Posterior vena cava (tissue), 2 donors: Measurements from ENCODE around the gene MBD4. TPM values are rescaled to one million over a fixed set of nuclear protein-coding genes. Genes with fewer than 3 reads are reported as not detected.
"Not testable (repeated sequence)": the region's sequence is repeated elsewhere in the genome, so short reads cannot be mapped to it uniquely, and the experiment has no call there.

Source experiments
- DNase-seq: peaks from one replicate; pipeline ENCODE4 v3.0.0-alpha.2; 2020; ENCODE audit warnings: low spot score
- intact Hi-C, 2 donors: fragments of 100-400 bp; cut with DNase I; formaldehyde crosslinking; loops; one replicate each; pipeline versions ENCODE4 v1.14.1 to v1.14.2; 2022 to 2023
- total RNA-seq, 2 donors: library from RNA; stranded (reverse); fragmentation: NEBNext Ultra II Directional; extraction: Animal tissue kit (Norgen Biotek cat#: 25700); gene quantifications; one replicate each; pipeline ENCODE4 v1.2.1, GENCODE V29; 2021
- donor health status: DM: yes; HTN: yes; CAD: no.
- donor health status: DM: yes; HTN: yes; CAD: no.

MBD4 gene
- total RNA-seq, 2 donors from 2014 or later = 23.1 to 24.9 TPM

DNA sequence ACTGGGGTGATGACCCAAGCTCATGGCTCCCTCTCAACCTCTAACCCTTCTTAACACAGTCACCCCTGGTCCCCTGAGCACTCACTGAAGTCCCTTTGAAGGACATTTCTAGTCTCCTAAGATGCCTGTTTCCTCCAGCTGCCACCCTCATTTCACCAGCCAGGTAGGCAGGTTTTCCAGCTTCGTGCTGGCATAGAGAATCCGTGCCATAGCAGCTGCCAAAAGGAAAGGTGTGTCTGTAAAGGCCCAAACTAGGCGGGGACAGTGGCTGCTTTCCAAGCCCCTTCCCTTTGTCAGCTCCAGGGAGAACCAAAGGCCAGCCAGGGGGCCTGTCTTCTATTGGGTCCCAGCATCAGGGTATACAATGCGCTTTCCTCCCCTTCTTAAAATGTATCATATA, 48.2 kb downstream of the MBD4 start:
- DNase-seq, intact Hi-C loops: not testable (repeated sequence)

DNA sequence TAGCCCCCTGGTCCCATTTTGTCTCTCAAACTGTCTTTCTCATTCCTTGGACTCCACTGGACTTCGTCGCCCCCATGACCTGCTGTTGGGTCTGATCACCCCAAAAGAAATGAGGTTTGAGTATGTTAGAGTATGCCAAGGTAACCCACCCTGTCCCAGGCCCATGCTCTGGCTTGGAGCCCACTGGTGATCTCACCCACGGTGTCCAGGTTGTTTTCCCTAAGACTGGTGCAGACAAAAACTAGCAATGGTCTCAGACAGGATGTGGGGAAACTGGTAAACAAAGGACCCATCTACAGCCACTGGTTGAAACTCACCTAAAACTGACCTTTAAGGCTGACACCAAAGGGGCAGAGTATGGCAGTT, 50.2 kb downstream of the MBD4 start:
- intact Hi-C loops = no loop called here
- no peak for DNase-seq

DNA sequence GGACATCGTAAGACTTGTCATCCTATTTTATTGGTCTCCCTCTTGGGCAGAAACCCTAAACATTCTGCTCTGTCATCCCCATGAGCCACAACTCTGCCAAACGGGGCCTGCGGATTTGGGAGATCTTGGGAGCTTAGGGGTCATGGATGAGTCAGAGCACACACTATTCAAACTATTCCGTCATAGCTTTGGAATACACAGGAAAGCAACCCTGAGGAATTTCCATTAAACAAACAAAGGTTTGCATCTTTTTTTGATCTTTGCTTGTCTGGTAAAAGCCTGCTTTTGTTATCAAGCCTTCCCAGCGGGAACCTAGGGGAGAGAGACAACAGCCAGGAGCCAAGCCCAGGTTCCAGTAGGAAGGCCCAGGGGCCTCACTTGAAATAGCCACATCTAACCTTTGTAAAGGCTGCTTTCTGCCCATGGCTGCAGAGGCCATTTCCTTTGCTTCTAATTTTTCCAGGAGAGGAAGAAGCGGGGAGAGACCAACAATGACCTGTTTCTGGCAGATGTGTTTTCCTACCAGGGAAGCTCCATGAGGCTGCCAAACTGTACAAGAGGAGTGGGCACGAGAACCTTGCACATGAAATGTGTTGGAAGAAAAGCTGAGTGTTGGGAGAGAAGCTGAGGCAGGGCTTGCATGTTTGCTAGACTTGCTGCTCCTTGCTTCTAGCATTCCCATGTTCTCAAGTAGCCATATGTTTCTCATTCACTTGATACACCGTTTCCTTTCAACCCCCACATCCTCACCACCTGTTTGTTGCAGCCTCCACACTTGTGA, 50.8 kb downstream of the MBD4 start:
- intact Hi-C loops, DNase-seq: not testable (repeated sequence)

DNA sequence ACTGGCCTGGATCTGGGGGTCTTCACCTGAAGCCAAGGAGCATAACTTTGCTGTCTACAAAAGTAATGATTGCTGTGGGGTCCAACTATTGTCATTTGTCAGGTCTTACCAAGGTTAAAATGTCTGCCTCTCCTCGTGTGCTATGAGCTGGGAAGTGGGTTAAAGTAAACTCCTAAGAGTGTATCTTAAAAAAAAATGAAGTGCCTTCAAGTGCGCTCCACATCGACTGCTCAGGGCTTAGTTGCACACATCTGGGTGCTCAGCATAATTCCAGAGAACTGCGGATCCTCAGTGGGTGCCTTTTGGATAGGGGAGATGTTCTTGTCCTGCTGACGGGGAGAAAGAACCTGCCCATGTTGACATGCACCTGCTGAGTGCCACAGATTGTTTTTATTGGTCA, 52.3 kb downstream of the MBD4 start:
- DNase-seq = no peak
- intact Hi-C loops = no loop called here

DNA sequence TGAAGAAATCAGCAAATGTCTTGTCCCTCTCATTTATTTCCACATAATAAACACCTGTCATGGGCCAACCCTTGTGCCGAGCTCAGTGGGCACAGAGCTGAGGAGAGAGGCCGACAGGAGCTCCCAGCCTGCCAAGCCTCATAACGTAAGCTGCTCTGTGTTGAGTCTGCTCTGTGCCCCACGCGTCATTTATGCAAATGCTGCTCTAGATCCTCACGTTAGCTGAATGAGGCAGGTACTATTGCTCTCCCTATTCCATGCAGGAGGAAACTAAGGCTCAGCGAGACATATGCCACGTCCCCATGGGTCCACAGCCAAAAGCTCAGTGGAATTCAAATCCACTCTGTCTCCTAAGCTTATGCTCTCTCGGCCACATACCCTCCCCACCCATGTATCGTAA, 52.8 kb downstream of the MBD4 start:
- intact Hi-C loops = no loop called here
- no peak for DNase-seq

DNA sequence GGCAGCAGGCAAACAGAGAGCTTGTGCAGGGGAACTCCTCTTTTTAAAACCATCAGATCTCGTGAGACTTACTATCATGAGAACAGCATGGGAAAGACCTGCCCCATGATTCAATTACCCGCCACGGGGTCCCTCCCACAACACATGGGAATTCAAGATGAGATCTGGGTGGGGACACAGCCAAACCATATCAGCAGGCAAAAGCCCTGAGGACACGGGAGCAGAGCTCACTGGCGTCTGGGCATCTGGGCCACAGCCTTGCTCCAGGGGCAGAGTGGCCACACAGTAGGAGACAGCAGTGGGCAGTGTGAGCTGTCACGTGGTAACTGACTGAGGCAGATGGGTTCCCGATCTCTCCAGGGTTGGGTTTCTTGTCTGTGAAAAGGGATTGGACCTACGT, 54.2 kb downstream of the MBD4 start:
- DNase-seq, intact Hi-C loops: not testable (repeated sequence)

DNA sequence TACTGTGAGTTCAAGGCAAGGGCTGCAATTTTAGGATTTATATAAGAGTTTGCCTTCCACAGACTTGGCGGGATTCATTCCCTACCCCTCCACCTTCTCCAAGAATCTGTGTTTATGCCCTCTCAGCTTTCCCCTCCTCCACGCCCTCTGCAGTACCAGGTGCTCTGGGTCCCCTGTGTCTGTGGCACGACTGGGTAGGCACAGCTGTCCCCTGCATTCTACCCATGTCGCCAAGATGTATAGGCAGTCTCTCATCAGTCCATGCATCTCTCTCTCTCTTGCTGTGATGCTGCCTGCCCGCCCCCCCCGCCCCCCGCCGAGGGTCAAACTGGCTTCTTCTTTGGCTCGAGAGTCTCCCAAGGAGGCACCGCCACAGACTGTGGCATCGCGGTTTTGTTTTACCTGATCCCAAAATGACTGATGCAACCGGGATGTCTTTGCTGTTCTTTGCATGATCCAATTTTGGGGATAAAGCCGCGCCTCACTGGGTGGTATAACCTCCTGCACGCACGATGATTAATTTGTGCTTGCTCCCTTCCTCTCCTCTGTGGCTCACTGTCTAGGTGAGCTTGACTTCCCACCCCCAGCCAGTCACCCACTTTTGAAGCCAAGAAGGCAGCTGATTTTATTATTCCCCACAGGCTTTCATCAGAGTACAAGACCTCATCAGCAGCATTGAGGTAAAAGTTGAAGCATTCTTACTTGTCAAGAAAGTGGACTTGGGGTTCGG, 55.0 kb downstream of the MBD4 start:
- DNase-seq = no peak
- intact Hi-C loops = no loop called here

DNA sequence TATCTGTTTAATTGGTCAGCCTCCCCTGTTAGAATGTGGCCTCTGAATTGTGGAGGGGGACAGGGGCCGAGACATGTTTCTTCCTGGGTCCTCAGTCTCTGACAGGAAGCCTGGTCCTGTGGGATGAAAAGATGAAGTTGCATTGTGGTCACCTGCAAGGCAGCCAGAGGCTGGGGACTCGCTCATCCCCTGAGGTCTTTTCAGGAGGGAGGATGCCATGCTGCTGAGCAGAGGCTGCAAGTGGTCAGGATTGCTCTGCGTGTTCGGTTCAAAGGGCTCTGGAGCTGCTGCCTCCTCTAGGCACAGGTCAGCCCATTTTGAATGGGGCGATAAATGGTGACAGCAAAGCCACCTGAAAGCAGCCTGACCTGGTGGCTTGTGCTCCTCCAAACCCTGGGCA, 55.6 kb downstream of the MBD4 start:
- DNase-seq, intact Hi-C loops: not testable (repeated sequence)

DNA sequence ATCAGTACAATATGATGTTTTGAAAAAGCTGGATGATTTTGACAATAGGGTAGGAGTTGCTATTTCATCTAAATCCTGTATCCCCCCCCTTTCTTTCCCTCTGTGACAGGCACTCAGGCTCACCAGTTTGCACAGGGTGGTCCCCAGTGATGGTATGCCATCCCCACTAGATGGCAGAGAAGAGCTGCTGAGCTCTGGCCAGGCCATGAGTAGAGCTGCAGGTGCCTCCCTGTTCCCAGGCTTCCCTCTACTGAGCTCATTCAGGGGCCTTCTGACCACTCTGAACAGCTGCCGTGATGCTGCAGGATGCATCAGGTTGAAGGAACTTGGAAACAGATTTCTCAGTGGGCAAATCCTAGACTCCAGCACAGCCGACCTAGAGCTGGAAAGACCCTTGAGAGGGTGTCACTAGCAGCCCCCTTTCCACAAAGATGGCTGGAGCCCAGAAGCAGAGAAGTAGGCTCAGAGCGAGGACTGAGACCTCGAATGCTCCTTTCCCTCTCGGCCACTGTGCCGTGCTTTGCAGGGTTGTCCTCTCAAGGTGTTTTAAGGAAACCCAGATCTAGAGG, 56.4 kb downstream of the MBD4 start:
- intact Hi-C loops = no loop called here
- no peak for DNase-seq

DNA sequence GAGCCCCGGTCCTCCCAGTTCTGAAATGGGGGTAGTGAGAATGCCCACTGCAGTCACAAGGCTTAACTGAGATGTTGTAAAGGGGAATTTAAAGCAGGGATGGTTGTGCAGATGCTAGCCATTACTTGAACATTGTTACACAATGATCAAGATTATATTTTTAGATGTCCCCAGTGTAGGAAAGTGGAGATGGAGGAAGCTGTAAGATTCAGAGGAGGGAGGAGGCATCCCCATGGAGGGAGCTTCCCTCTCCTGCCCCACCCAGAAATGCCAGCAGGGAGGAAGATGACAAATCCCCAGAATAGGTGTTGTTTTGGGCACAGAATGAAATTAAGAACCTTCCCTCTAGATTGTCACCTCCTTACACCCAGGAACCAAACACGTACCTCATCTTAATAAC, 57.4 kb downstream of the MBD4 start:
- no peak for DNase-seq
- intact Hi-C loops = no loop called here

Other genes with a start within 250 kb of the MBD4 start
- 100 to 1,000 TPM; 139 to 143 TPM for gene COPG1, start 190.3 kb downstream of the MBD4 start, total RNA-seq
- gene HMCES, start 161.1 kb downstream of the MBD4 start, total RNA-seq = 10 to 100 TPM; 24.5 to 25.2 TPM
- under 1 TPM; 0.05 to 0.14 TPM for gene EFCAB12, start 11.3 kb downstream of the MBD4 start, total RNA-seq
- 10 to 100 TPM; 22.0 to 22.5 TPM for gene IFT122, start 276 bp upstream of the MBD4 start, total RNA-seq
- gene RHO, start 88.7 kb upstream of the MBD4 start, total RNA-seq = not detected
- not detected for gene H1-8, start 103.2 kb upstream of the MBD4 start, total RNA-seq
- gene PLXND1, start 166.7 kb upstream of the MBD4 start, total RNA-seq = 100 to 1,000 TPM; 155 to 241 TPM